ENCODE results near the gene VARS1. TPM values are rescaled to one million over a fixed set of nuclear protein-coding genes. Genes with fewer than 3 reads are reported as not detected.
A peak's percentile ranks its signal among the peaks of the same experiment; 100 is the strongest.
"Not testable (repeated sequence)": the region's sequence is repeated elsewhere in the genome, so short reads cannot be mapped to it uniquely, and the experiment has no call there.

The VARS1 gene
- polyA plus RNA-seq (2013, experiment 1 of 2): 76.5 TPM
- polyA plus RNA-seq (2013, experiment 2 of 2): 67.8 TPM

DNA sequence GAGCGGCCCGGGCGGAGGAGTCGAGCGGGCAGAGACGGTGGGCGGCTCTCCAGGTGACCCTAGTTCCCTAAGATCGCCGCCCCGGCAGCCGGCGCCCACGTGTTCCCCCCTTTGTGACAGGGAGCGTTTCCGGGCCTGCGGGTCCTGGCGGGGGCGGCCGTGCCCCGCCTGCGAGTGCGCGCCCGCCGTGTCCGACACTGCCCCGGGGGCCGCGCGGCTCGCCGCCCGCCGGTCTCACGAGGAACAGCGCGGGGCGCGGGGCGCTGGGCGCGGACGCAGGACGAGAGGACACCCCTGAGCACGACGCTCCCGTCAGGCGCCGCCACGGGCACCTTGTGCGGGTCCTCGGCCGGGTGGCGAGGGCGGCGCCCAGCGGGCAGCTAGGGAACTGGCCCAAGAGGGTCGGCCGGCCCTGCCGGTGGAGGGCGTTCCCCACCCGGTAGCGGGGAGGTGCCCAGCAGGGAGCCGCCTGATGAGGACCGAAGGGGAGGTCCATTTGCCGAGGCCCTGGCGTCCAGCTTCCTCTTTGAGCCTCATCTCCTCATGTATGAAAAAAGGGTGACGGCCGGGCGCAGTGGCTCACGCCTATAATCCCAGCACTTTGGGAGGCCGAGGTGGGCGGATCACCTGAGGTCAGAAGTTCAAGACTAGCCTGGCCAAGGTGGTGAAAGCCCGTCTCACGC, at the start of gene VARS1:
Gene VARS1, minus strand, starts transcription at position 137 of the 683 bp plus-strand sequence. CDS start 535 bp downstream, outside the sequence.
- Histone ChIP-seq H3K27ac (ENCODE audit: low read depth, low read length, severe bottlenecking) (peak within 1 kb of the TSS; percentile 98), H3K4me1 (ENCODE audit: control insufficient read depth, insufficient read depth, low read length, poor library complexity, severe bottlenecking) (peaks cover 14% of the 10 kb centered on the region), H3K4me3 (ENCODE audit: extremely low read depth, insufficient read depth, low read length, poor library complexity, severe bottlenecking) (peak within 1 kb of the TSS; percentile 82), H3K9me3 (ENCODE audit: control insufficient read depth, low read length) (no peaks in the 10 kb centered on the region), H3K36me3 (ENCODE audit: control insufficient read depth, insufficient read depth, low read length) (peaks cover 45% of the 10 kb centered on the region)
- 4% methylated on average over 65 to 66 of the region's 75 CpGs for WGBS, 2 experiments (ENCODE audit: insufficient coverage in 2 of 2)

DNA sequence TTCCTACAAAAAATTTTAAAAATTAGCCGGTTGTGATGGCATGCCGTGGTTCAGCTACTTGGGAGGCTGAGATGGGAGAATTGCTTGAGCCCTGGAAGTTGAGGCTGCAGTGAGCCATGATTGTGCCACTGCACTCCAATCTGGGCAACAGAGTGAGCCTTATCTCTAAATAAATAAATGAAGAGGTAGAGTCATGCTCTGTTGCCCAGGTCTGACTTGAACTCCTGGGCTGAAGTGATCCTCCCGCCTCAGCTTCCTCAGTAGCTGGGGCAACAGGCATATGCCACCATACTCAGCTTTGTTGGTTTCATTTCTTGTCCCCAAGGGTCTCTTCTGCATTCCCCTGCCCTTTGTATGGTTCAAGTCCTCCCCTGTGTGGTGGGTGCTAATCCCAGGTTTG, 49.0 kb upstream of the VARS1 start:
- Histone ChIP-seq H3K4me3 (ENCODE audit: extremely low read depth, insufficient read depth, low read length, poor library complexity, severe bottlenecking) (no peak overlapping the region), H3K4me1 (ENCODE audit: control insufficient read depth, insufficient read depth, low read length, poor library complexity, severe bottlenecking) (no peaks in the 10 kb centered on the region), H3K9me3 (ENCODE audit: control insufficient read depth, low read length) (no peaks in the 10 kb centered on the region), H3K27ac (ENCODE audit: low read depth, low read length, severe bottlenecking) (no peak overlapping the region), H3K36me3 (ENCODE audit: control insufficient read depth, insufficient read depth, low read length) (peaks cover 18% of the 10 kb centered on the region)
- WGBS, 2 experiments (ENCODE audit: insufficient coverage in 2 of 2): 96 to 100% methylated on average over 3 of the region's 3 CpGs

DNA sequence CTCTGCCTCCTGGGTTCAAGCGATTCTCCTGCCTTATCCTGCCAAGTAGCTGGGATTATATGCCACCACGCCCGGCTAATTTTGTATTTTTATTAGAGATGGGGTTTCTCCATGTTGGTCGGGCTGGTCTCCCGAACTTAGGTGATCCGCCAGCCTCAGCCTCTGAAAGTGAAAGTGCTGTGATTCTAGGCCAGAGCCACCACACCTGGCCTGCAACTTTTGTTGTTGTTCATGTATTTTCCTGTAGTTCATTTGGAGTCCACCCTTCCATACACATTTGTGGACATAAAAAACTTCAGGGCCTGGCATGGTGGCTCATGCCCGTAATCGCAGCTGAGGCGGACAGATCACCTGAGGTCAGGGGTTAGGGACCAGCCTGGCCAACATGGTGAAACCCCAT, 46.5 kb upstream of the VARS1 start:
- 97 to 100% methylated on average over 4 to 6 of the region's 9 CpGs for WGBS, 2 experiments (ENCODE audit: insufficient coverage in 2 of 2)
- H3K9me3 ChIP-seq (ENCODE audit: control insufficient read depth, low read length): no peaks in the 10 kb centered on the region
- H3K4me1 ChIP-seq (ENCODE audit: control insufficient read depth, insufficient read depth, low read length, poor library complexity, severe bottlenecking): peaks cover 3% of the 10 kb centered on the region
- H3K27ac ChIP-seq (ENCODE audit: low read depth, low read length, severe bottlenecking): no peak overlapping the region
- peaks cover 43% of the 10 kb centered on the region for H3K36me3 ChIP-seq (ENCODE audit: control insufficient read depth, insufficient read depth, low read length)
- H3K4me3 ChIP-seq (ENCODE audit: extremely low read depth, insufficient read depth, low read length, poor library complexity, severe bottlenecking): no peak overlapping the region

DNA sequence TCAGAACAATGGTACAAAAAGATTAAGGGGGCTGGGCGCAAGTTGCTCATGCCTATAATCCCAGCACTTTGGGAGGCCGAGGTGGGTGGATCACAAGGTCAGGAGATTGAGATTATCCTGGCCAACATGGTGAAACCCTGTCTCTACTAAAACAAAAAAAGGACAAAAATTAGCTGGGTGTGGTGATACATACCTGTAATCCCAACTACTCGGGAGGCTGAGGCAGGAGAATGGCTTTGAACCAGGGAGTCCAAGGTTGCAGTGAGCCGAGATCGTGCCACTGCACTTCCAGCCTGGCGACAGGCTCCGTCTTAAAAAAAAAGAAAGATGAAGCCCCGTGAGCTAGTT, 44.2 kb upstream of the VARS1 start:
- not testable (repeated sequence) for H3K27ac ChIP-seq (ENCODE audit: low read depth, low read length, severe bottlenecking); H3K4me3 ChIP-seq (ENCODE audit: extremely low read depth, insufficient read depth, low read length, poor library complexity, severe bottlenecking); H3K9me3 ChIP-seq (ENCODE audit: control insufficient read depth, low read length); H3K4me1 ChIP-seq (ENCODE audit: control insufficient read depth, insufficient read depth, low read length, poor library complexity, severe bottlenecking)
- 98 to 100% methylated on average over 5 to 7 of the region's 8 CpGs for WGBS, 2 experiments (ENCODE audit: insufficient coverage in 2 of 2)
- H3K36me3 ChIP-seq (ENCODE audit: control insufficient read depth, insufficient read depth, low read length): peaks cover 57% of the 10 kb centered on the region

DNA sequence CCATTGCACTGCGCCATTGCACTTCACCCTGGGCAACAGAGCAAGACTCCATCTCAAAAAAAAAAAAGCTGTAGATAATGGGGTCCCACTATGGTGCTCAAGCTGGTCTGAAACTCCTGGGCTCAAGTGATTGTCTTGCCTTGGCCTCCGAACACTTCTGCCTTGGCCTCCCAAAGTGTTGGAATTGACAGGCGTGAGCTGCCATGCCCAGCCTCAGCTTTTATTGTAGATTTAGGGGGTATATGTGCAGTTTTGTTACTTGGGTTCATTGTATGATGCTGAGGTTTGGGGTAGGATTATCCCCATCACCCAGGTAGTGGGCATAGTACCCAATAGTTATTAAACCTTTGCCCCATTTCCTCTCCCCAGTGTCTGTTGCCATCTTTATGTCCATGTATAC, 43.4 kb upstream of the VARS1 start:
- Histone ChIP-seq H3K36me3 (ENCODE audit: control insufficient read depth, insufficient read depth, low read length) (peaks cover 57% of the 10 kb centered on the region), H3K9me3 (ENCODE audit: control insufficient read depth, low read length) (no peaks in the 10 kb centered on the region), H3K4me1 (ENCODE audit: control insufficient read depth, insufficient read depth, low read length, poor library complexity, severe bottlenecking) (peaks cover 3% of the 10 kb centered on the region), H3K4me3 (ENCODE audit: extremely low read depth, insufficient read depth, low read length, poor library complexity, severe bottlenecking) (no peak overlapping the region), H3K27ac (ENCODE audit: low read depth, low read length, severe bottlenecking) (no peak overlapping the region)
- 84 to 100% methylated on average over 1 to 2 of the region's 3 CpGs for WGBS, 2 experiments (ENCODE audit: insufficient coverage in 2 of 2)

DNA sequence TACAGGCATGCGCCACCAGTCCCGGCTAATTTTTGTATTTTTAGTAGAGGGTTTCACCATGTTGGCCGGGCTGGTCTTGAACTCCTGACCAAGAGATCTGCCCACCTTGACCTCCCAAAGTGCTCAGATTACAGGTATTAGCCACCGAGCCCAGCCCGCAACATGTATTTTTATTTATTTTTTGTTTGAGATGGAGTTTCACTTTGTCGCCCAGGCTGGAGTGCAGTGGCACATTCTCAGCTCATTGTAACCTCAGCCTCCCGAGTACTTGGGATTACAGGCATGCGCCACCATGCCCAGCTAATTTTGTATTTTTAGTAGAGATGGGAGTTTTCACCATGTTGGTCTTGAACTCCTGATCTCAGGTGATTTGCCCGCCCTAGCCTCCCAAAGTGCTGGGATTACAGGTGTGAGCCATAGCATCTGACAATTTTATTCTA, 42.6 kb upstream of the VARS1 start:
- Histone ChIP-seq H3K4me3 (ENCODE audit: extremely low read depth, insufficient read depth, low read length, poor library complexity, severe bottlenecking) (peak overlapping the region; percentile 90), H3K36me3 (ENCODE audit: control insufficient read depth, insufficient read depth, low read length) (peaks cover 57% of the 10 kb centered on the region)
- H3K27ac ChIP-seq (ENCODE audit: low read depth, low read length, severe bottlenecking); H3K9me3 ChIP-seq (ENCODE audit: control insufficient read depth, low read length); H3K4me1 ChIP-seq (ENCODE audit: control insufficient read depth, insufficient read depth, low read length, poor library complexity, severe bottlenecking): not testable (repeated sequence)
- 98% methylated on average over 5 to 6 of the region's 9 CpGs for WGBS, 2 experiments (ENCODE audit: insufficient coverage in 2 of 2)

DNA sequence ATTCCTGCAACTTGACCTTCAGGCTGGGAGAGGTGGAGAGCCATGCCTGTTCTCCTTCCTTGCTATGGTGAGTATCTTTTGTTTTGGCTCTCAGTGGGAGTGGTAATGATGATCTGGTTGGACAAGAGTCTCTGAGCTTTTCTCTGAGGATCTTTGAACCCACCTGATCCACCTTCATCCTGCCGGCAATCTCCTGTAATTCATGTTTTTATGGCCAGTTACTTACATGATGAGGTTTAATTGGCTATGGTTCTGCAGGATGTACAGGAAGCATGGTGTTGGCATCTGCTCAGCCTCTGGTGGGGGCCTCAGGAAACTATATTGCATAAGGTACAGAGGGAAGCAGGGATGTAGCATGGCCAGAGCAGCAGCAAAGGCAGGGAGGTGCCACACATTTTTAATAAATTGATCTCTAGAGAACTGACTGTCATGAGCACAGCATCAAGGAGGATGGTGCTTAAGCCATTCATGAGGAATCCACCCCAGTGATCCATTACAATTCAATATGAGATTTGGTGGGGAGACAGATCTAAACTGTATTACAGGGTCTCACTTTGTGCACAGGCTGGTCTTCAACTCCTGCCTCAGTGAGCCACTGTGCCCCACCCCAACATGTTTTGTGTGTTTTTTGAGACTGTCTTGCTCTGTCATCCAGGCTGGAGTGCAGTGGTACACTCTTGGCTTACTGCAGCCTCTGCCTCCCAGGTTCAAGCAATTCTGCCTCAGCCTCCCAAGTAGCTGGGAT, 42.0 kb upstream of the VARS1 start:
- H3K27ac ChIP-seq (ENCODE audit: low read depth, low read length, severe bottlenecking): peak overlapping the region; percentile 8
- peaks cover 57% of the 10 kb centered on the region for H3K36me3 ChIP-seq (ENCODE audit: control insufficient read depth, insufficient read depth, low read length)
- H3K4me1 ChIP-seq (ENCODE audit: control insufficient read depth, insufficient read depth, low read length, poor library complexity, severe bottlenecking): peaks cover 3% of the 10 kb centered on the region
- WGBS, 2 experiments (ENCODE audit: insufficient coverage in 2 of 2): 57 to 80% methylated on average over 1 of the region's 1 CpG
- no peaks in the 10 kb centered on the region for H3K9me3 ChIP-seq (ENCODE audit: control insufficient read depth, low read length)
- peak overlapping the region; percentile 90 for H3K4me3 ChIP-seq (ENCODE audit: extremely low read depth, insufficient read depth, low read length, poor library complexity, severe bottlenecking)

DNA sequence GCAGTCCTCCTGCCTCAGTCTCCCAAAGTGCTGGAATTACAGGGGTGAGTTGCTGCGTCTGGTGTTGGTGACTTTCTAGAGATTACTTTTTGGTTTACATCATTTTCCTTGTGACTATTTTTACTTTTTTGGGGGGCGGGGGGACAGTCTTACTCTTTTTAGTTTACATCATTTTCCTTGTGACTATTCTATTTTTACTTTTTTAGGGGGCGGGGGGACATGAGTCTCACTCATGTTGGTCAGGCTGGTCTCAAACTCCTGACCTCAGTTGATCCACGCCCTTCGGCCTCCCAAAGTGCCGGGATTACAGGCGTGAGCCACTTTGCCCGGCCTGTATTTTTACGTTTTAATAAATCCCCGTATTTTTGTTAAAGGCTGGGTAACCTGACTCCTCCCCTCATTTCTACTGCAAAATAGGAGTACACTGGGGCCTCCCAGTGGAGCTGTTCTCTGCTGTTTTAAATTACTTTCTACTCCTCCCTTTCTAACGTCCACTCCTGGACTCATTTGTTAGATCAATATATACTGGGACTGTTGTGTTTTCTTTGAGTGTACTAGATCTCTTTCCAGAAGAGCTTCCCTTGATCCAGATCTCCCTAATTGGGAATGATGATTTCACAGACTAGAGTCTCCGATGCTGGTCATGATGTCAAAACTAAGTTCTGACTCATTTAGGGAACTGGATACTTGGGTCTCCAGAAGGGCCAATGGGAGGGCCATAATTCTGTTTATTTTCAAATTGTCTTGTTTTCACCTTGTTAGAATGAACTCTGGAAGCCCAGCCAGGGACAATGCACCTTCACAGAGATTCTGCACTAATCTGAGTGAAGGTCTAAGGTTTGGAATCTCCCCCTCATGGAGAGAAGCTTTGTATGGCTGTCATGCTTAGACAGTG, 41.2 kb upstream of the VARS1 start:
- 11 to 16% methylated on average over 7 of the region's 12 CpGs for WGBS, 2 experiments (ENCODE audit: insufficient coverage in 2 of 2)
- Histone ChIP-seq H3K36me3 (ENCODE audit: control insufficient read depth, insufficient read depth, low read length) (peaks cover 57% of the 10 kb centered on the region), H3K27ac (ENCODE audit: low read depth, low read length, severe bottlenecking) (peak overlapping the region; percentile 66)

DNA sequence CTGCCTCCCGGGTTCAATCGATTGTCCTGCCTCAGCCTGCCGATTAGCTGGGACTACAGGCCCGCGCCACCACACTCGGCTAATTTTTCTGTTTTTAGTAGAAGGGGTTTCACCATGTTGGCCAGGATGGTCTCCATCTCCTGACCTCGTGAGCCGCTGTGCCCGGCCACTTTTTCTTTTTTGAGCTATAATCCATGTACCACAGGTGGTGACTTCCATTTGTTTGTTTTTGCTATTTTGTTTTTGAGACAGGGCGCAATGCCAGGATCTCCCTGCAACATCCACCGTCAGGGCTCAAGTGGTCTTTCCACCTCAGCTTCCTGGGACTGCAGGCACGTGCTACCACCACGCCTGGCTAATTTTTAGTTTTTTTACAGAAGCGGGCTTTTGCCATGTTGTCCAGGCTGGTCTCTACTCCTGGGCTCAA, 40.5 kb upstream of the VARS1 start:
- peak overlapping the region; percentile 66 for H3K27ac ChIP-seq (ENCODE audit: low read depth, low read length, severe bottlenecking)

More for the DNA sequence above, 41.2 kb upstream of the VARS1 start:
- Histone ChIP-seq H3K4me3 (ENCODE audit: extremely low read depth, insufficient read depth, low read length, poor library complexity, severe bottlenecking) (peak overlapping the region; percentile 90), H3K9me3 (ENCODE audit: control insufficient read depth, low read length) (no peaks in the 10 kb centered on the region), H3K4me1 (ENCODE audit: control insufficient read depth, insufficient read depth, low read length, poor library complexity, severe bottlenecking) (peaks cover 3% of the 10 kb centered on the region)

More for the DNA sequence above, 40.5 kb upstream of the VARS1 start:
- H3K4me1 ChIP-seq (ENCODE audit: control insufficient read depth, insufficient read depth, low read length, poor library complexity, severe bottlenecking): peaks cover 4% of the 10 kb centered on the region
- 1 to 2% methylated on average over 8 to 14 of the region's 14 CpGs for WGBS, 2 experiments (ENCODE audit: insufficient coverage in 2 of 2)
- H3K9me3 ChIP-seq (ENCODE audit: control insufficient read depth, low read length): no peaks in the 10 kb centered on the region
- H3K4me3 ChIP-seq (ENCODE audit: extremely low read depth, insufficient read depth, low read length, poor library complexity, severe bottlenecking): peak overlapping the region; percentile 90
- H3K36me3 ChIP-seq (ENCODE audit: control insufficient read depth, insufficient read depth, low read length): peaks cover 54% of the 10 kb centered on the region
